Activated CD8-positive, alpha-beta memory T cell treated with anti-CD3 and anti-CD28 coated beads for 1 hour (primary cell): ENCODE results near the gene PLSCR4.
"Not testable (repeated sequence)": the region's sequence is repeated elsewhere in the genome, so short reads cannot be mapped to it uniquely, and the experiment has no call there.

Experiments used
- DNase-seq, 2 donors: peaks; one replicate each; pipeline ENCODE4 v3.0.0-alpha.2; 2020; ENCODE audit warnings: low read depth in 1 of 2; ENCODE audit errors: extremely low read depth in 1 of 2

The PLSCR4 gene, protein sequence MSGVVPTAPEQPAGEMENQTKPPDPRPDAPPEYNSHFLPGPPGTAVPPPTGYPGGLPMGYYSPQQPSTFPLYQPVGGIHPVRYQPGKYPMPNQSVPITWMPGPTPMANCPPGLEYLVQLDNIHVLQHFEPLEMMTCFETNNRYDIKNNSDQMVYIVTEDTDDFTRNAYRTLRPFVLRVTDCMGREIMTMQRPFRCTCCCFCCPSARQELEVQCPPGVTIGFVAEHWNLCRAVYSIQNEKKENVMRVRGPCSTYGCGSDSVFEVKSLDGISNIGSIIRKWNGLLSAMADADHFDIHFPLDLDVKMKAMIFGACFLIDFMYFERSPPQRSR

DNA sequence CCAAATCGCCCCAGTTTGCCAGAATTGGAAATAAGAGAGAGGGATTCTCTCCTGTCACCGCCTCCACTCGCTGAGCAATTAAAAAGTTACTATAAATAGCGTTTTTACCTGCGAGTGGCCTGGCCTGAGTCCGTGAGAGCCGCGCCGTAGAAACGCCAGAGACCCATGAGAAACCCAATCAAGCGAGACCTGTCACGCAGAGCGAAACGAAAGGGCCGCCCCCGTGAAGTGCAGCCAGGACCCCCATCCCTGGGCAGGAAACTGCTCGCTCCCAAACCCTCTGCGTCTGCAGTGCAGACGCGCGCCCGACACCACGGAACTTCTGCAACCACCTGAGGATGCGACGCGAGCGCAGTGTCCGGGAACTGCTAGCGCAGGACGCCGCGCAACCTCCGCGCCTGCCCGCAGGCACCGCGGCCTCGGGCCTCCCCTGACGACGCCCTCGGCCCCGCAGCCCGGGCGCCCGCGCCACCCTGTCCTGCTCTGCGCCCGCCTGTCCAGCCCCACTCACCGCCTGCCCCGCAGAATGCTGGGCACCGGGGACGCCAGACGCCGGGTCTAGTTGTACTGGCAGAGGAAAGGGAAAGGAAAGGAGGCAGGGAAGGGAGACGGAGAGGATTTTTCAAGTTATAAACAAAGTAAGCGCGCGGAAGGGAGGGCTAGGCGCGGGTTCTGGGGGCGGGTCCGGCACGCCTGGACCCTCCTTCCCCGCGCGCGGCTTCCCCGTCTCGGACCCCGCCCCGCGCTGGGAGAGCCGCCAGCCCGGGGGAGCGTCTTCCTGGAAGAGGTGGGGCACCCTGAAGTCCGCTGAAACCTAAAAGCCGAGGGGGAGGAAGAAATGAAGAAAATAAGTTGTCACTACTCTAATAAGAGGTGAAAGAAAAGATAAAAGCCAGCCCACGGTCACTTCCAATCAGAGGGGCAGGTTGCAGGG is at the start of gene PLSCR4:
Gene PLSCR4 (minus strand): TSS at position 657 of the 934 bp plus-strand sequence. CDS start 29,034 bp downstream, outside the sequence.
- no peak for DNase-seq

DNA sequence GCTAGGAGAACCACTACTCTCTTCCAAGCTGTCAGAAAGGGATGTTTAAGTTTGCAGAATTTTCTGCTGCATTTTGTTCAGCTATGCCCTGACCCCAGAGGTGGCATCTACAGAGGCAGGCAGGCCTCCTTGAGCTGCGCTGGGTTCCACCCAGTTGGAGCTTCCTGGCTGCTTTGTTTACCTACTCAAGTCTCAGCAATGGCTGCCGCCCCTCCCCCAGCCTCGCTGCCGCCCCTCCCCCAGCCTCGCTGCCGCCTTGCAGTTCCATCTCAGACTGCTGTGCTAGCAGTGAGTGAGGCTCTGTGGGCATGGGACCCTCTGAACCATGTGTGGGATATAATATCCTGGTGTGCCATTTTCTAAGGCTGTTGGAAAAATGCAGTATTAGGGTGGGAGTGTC is 42.5 kb upstream of the PLSCR4 start:
- not testable (repeated sequence) for DNase-seq

DNA sequence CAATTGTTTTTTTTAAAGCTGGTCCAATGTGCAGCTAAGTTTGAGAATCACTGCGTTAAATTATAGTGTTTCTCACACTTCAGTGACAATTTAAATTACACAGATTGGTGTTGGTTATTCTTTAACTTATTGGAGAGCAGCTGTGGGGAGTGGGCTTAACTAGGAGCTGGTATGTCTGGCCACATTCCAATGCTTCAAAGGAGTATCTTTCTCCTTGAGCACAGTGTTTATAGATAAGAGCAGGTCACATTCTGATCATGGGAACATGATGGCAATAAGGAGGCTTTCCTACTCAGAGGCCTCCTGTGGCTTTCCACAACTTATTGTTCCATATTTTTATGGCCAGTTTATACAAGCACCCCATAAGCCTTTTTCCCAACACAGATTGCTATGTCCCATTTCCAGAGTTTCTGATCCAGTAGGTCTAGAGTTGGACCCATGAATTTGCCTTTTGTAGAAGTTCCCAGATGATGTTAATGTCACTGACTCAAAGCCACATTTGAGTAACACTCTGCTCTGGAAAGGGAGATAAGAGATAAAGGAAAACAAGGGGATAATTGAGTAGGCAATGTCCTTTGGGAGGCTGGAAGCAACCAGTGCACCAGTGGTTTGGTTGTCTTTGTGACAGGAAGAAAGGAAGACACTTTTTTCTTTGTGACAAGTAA is 33.0 kb upstream of the PLSCR4 start:
- DNase-seq: no peak

DNA sequence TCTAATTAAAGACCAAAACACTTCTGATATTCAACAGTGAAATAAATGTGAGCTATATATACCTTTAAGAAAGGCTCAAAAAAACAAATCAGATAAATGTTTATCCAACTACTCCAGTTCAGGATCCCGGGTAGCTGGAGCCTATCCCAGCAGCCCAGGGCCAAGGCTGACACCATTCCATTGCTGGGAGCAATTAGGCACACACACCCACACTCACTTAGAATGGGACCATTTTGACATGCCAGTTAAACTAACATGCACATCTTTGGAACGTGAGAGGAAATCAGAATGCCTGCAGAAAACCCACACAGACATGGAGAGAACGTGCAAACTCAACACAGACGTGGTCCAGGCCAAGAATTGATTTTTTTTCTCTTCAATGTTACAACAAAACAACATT is 30.0 kb upstream of the PLSCR4 start:
- no peak for DNase-seq

DNA sequence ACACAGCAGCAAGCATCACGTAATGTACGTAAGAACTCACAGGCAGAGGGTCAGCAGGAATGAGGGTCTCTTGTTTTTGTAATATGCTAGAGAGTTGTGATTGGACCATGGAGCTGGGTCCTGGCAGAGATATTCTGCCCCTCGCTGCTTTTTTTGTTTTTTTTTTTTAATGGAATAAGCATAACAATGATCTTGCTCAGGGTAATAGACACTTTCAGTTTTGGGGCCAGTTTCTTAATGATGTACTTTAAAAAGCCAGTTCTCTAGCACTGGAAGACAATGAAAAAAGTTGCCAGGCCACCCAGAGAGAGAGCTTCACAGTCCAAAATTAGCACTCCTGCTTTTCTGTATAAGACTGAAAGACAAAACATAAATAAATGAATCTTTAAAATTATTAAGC is 29.0 kb upstream of the PLSCR4 start:
- no peak for DNase-seq

DNA sequence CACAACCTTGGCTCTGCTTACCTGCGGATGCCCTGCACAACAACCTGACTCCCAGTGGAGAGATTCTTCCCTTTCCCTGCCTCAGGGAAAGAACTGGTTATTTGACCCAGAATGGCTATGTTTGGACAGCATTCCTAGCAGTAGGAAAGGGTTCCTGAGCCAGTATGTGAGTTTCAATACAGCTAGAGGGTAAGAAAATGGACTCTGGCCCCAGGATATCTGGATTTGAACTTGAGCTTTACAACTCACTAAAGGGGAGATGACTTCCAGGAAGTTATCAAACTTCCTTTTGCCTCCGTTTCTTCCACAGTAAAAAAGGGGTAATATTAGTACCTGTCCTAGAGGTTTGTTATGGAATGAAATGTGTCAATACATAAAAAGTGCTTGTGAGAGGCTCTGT is 28.1 kb upstream of the PLSCR4 start:
- no peak for DNase-seq

DNA sequence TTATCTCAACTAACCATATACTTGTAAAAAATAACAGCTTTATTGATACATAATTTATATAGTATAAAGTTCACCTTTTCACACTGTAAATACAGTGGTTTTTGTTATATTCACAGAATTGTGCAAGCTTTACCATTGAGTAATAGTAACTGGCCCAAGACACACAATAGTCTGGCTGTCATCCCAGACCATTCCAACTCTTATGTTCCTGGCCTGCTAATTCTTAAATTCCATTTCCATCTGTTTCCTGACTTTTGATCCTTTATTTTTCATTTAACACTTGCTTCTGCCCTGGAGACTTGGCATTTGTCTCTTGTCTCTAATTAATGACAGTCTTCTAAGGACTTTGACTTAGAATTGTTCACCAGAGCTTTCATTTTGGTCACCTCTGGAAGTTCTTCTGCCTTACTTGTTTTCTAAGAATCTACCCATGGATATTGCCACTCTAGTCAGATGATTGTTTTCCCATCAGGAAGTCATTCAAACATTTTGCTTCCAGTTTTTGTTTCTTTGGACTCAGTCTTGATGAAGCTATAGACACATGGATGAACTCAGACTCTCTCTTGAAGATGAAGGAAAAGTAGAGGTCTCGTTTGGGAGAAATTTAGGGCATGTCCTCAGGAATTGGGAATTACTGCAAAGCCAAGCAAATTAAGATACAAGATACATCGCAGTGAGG is 27.2 kb upstream of the PLSCR4 start:
- DNase-seq: no peak

DNA sequence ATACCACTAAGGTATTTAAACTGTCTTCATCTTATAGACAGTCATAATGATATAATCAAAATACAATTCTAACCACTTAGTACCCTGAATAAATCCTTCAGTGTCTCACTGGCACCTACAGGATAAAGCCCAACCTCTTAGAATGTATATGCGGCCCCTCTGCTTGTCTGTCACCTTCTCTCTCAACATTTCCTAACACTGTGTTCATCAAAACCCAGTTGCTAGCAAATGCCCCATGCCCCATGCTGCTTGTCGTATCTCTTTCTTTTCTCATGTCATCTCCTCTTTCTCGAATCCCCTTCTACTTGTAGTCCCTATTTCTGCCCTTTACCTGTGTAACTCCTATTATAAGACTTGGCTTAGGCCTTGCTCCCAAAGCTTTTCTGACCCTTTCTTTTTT is 24.6 kb upstream of the PLSCR4 start:
- no peak for DNase-seq

DNA sequence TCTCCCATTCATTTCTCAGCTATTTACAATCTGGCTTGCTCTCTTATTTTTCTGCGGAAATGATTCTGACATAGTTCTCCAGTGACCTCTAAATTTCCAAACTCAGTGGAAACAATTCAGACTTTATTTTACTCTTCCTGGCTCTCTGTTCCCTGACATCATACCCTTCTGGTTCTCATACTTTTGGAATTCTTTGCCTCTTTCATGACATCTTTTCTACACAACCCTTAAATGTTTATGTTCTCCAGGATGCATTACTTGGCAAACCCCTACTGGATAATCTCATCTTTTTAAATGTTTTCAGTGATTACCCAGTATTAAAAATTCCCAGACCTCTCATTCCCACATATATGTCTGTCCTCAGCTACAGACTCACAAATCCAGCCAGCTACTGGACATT is 23.9 kb upstream of the PLSCR4 start:
- DNase-seq: no peak

DNA sequence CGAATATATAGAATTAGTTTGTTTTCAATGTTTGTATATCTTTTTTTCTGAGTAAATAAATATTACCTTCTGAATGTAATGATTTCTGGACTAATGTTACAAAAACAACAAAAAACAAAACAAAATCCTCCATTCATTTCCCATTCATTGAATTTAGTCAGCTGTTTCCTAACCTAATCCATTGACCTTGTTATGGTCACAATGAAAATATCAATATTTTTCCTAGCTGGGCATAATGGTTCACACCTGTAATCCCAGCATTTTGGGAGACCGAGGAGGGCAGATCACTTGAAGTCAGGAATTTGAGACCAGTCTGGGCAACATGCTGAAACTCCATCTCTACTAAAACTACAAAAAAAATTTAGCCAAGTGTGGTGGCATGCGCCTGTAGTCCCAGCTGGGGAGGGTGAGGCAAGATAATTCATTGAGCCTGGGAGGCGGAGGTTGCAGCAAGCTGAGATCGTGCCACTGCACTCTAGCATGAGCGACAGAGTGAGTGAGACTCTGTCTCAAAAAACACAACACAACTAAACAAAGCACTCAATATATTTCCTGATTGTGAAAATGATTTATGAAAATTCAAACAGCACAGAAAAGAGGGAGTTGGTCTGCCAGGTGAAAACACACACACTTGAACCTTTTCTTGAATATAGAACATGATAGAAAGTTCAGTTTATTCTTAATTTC is 23.0 kb upstream of the PLSCR4 start:
- no peak for DNase-seq

DNA sequence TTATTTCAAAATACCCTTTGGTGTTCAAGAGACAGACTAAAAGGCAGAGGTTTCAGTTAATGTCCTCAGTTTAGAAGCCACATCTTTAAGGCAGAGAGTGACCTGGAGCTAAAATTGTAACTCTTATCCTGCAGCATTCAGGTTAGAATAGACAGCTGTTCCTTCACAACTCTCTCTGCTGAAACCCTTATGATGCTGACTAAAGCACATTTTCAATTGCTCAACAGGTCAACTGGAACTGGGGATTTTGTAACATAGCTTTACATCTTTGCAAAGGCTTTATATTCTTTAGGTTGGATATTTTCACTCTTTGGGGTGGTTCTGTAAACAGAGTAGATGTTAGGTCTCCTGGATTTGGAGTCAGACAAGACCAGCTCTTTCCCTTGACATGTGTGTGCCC is 20.3 kb upstream of the PLSCR4 start:
- DNase-seq: no peak

DNA sequence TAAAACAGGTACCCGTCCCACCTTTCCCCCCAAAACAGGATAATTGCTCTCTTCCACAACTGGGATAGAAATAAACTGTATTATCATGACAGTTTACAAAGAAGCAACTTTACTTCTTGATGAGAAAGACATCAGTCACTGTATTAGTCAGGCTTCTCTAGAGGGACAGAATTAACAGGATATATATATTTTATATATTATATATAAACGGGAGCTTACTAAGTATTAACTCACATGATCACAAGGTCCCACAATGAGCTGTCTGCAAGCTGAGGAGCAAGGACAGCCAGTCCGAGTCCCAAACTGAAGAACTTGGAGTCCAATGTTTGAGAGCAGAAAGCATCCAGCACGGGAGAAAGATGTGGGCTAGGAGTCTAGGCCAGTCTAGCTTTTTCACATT is 18.4 kb upstream of the PLSCR4 start:
- DNase-seq: no peak

DNA sequence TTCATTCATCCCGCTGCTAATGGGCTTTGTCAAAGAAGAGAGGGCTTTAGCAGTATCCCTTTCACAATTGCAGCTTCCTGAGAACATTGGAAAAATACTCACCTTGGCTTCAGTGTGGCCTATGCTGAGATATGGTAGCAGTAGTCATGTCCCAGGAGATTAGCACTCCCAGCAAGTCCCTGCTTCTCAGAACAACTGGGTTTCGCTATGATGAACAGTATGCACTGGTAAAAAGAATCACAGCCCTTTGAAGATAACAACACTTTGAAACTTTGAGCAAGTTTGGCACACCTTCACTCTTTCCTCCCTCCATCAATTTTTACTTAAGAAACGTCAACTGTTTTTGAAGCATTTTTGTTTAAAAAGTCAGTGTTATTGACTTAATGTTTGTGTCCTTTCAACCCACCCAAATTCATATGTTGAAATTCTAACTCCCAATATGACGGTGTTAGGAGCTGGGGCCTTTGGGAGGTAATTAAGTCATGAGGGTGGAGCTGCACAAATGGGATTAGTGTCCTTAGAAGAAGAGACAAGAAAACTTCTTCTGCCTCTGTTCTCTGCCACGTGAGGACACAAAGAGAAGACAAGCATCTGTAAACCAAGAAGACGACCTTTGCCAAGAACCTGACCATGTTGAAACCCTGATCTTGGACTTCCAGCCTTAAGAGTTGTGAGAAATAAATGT is 17.8 kb upstream of the PLSCR4 start:
- DNase-seq: no peak

DNA sequence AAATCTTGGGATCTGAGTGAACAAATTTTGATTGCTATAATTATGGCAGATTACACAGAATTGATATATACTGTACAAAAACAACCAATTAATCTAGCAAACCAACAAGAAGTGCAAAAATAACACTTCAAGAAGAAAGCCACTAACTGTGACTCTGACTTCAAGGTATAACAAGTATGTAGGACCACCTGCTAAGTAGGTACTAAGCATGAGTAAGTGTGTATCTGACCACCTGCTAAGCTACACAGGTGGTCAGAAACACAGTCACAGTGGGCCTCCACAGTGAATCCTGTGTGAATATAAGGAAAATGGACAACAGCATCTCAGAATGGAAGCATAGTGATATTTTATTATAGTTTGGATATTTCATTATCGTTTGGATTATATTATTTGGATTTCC is 14.8 kb upstream of the PLSCR4 start:
- no peak for DNase-seq

DNA sequence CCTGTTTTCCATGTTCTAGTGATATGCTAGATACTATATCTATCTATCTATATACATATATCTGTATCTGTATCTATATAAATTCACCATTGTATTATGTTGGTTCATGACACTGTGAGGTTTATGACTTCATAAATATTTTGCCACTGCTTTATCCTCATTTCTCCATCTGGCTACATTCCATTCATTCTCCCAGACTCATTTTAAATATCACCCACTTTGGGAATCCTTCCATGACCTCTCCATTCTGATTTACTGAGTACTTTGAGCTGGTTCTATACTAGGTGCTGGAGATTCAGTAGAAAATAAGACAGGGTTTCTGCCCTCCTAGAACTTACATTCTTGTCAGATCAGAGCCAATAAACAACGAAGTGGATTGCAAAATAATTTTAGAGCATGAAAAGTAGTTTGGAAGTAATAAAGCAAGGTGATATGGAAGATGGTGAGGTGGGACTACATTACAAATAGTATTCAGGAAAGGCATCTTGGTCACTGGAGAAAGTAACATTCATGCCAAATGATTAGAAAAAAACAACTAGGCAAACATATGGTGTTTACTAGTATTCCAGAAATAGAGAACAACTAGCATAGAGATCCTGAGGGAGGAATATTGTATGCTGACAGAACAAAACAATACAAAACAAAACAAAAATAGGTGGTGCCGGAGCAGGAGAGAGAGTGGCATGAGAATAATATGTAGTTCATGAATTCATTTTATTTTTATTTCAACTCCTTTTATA is 11.6 kb upstream of the PLSCR4 start:
- no peak for DNase-seq

DNA sequence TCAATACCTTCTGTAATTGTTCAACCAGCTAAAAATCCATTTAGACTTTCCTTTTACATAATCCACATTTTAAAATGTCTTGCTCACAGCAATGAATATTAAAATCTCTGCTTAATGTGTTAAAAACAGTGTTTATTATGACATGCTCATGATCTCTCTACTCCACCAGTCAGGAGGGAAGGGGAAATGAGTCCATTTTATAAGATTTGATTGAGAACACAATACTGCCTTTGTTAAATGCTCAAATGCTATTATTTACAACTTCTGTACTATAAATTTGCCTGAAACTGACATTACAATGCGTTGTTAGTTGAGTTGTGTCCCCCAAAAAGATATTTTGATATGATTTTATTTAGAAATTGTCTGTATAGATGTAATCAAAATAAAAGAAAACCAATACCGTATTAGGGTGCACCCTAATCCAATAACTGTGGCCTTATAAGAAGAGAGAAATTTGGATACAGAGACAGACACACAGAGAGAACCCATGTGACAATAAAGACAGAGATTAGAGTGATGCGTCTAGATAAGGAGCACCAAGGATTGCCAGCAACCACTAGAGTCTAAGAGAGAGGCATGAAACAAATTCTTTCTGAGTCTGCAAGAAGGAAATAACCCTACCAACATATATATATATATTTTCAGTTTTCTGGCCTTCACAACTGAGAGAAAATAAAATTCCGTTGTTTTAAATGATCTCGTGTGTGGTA is 9.1 kb upstream of the PLSCR4 start:
- no peak for DNase-seq

DNA sequence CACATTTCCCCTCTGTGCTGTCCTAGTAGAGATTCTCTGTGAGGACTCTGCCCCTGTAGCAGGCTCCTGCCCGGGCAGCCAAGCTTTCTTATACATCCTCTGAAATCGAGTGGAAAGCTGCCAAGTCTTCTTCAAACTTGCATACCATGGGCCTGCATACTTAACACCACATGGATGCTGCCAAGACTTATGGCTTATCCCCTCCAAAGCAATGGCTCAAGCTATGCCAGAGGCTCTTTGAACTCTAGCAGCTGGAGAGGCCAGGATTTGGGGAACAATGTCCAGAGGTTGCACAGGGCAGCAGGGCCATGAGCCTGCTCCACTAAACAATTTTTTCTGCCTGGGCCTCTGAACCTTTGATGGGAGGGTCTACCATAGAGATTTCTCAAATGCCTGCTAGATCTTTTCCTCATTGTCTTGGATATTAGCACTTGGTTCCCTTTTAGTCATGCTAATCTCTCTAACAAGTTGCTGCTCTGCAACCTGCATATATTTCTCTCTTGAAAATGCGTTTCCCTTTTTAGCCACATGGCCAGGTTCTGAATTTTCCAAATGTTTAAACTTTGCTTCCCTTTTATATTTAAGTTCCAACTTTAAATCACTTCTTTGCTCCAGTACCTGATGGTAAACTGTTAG is 6.1 kb upstream of the PLSCR4 start:
- no peak for DNase-seq

DNA sequence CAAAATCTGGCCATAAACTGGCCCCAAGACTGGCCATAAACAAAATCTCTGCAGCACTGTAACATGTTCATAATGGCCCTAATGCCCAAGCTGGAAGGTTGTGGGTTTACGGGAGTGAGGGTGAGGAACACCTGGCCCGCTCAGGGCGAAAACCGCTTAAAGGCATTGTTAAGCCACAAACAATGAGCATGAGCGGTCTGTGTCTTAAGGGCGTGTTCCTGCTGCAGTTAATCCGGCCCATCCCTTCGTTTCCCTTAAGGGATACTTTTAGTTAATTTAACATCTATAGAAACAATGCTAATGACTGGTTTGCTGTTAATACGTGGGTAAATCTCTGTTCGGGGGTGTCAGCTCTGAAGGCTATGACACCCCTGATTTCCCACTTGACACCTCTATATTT is 1.5 kb upstream of the PLSCR4 start:
- DNase-seq: not testable (repeated sequence)
